ENCODE results near the gene TAOK3.
"Not testable (repeated sequence)": the region's sequence is repeated elsewhere in the genome, so short reads cannot be mapped to it uniquely, and the experiment has no call there.

TAOK3 gene

DNA sequence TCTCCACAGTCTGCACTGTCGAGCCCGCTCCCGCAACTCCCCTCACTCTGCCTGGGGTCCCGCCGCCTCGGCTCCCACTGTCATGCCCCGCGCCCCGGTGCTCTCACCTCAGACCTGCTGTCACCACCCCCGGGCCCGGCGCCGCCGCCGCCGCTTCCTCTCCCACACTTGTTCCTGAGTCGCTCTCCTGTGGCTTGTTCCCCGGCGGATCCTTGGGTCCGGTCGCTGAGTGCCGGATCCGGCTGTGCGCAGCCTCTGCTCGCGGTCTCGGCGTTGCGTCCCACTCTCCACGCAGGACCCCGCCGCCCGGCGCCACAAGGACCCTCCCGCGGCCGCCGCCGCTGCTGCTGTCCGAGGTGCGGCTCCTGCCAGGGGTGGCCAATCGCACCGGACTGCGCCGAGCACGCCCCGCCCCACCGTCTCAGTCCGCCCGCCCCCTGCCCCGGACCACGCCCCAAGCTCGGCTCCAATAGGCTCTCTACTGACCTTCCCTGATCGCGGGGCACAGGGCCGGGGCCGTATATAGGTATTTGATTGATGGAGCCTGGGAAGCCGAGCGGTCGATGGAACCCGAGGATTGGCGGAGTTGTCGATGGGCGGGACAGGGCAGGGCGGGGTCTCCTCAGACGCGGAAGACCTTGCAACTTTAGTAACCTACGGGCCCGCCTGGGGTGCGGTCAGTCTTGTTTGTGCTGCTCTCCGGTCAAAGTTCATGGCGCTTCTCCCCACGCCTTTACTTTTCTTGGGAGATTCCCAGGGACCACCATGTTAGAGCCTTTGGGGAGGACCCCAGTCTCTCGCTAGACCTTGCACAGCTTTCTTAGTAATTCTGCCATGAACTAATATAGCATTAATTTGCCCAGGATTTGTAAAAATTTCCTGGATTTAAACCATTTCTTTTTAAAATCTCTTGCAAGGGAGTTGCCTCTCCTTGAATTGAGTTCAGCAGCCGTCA, at the start of gene TAOK3:
TSS of gene TAOK3 (minus strand) at position 367 of the 955 bp plus-strand sequence. CDS start 117,340 bp downstream, outside the sequence.
- peak; percentile 99 for DNase-seq (ENCODE audit: low read depth, low spot score)

DNA sequence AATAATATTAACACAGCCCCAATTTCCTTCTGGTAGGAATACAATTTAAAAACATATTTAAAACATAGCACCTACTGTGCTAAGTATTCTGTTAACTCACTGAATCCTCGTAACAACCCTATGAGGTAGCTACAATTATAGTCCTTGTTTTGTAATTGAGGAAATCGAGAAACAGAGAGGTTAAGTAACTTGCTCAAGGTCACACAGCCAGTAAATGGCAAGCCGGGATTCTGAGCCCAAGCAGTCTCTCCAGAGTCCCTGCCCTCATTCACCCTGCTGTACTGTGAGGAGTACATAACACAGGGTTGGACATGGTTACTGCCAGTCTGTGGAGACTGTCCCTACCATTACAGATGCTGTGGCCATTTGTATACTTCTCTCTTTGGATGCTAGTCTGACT, 48.0 kb upstream of the TAOK3 start:
- DNase-seq (ENCODE audit: low read depth, low spot score), result no peak

DNA sequence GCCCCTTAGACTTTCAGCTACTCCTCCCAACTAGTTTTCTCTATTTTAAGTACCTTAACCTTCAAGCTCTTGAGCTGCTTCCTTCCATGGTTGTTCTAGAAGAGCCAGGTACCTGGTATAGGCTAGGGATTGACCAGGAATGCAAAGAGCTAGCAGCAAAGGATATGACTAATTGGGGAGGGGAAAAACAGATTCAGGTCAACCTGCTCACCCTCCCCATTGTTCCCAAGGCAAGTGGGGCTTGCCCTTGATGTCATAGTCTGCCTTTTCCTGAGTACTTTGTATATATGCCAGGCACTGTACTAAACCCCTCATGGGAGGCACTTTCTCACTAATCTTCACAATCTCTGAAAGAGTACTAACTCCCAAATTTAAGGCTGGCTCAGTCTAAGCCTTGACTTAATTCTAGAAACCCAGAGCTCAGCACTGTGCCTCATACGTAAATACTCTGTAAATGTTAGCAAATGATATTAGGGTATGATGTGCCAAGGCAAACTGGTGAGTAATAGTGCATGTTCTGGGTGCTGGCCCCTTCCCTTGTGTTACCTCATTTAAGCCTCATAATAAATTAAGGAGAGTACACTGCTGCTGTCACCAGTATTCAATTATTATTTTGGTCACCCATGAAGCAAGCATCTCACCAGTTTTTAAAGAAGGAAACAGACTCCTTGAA, 45.8 kb upstream of the TAOK3 start:
- no peak for DNase-seq (ENCODE audit: low read depth, low spot score)

DNA sequence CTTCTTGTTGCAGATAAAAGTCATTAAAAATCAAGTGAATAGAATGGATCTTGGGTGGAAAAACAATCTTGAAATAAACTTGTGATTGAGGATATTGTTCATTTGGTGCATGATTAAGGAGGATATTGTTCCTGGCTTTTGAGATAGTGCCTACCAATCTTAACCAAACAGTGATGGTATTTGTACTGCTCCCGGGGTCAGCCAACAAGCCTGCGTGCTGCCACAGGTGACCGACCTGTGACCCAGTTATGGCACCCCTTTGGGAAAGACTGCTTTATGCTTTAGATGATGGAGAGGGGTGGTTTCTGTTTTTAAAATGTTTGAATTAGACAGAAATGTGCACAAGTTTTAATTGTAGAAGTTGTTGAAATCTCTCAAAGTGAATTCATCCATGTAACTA, 45.2 kb upstream of the TAOK3 start:
- no peak for DNase-seq (ENCODE audit: low read depth, low spot score)

DNA sequence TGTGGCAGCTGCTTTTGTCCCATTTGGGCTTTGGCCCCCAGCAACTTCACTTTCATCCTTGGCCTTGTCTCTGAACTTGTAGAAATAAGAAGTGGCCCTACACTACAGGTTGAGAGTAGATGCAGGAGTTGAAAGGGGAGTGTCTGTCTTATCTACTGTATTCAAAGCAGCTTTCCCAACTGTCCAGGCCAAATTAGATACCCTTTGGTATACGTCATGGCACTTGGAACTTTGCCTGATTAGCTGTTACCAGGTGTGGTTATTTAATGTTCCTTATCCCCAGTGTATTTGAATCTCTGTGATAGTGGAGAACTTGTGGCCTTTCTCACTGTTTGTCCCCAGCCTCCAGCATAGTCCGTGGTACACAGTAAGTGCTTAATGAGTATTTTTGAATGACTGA, 37.1 kb upstream of the TAOK3 start:
- no peak for DNase-seq (ENCODE audit: low read depth, low spot score)

DNA sequence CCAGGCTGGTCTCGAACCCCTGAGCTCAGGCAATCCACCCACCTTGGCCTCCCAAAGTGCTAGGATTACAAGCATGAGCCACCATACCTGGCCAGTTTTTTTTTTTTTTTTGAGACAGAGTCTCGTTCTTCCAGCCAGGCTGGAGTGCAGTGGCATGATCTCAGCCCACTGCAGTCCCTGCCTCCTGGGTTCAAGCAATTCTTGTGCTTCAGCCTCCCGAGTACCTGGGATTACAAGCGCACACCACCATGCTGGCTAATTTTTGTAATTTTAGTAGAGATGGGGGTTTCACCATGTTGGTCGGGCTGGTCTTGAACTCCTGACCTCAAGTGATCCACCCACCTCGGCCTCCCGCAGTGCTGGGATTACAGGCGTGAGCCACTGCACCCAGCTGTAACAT, 35.5 kb upstream of the TAOK3 start:
- DNase-seq (ENCODE audit: low read depth, low spot score), result not testable (repeated sequence)

DNA sequence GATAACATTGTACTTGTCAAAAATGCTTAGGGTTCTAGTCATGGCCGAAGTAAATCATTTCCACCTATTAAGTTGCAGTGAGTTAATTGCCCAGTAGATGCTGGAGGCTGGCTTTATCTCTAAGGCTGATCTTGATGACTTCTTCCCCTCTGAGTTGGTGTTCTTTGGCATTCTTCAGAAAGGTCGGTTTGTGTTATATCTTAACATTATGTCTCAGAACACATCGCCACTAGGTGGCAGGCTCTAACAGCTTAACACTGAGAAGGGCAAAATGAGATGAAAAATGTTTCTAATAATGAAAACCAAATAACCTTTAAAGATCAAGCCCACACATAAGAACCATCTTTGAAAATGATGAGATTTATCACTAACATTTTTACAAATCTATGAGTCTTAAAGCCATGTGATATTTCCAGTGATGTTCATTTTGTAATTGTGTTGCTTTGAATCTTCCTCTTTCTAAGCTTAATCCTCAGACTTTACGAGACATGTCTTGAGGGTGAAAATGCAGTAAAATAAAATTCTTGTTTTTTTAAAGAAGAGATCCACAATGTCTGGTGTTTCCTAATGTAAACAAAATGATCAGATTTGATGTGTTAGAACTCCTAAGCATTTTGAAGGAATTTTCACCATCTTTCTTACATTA, 32.3 kb upstream of the TAOK3 start:
- DNase-seq (ENCODE audit: low read depth, low spot score), result peak; percentile 75

DNA sequence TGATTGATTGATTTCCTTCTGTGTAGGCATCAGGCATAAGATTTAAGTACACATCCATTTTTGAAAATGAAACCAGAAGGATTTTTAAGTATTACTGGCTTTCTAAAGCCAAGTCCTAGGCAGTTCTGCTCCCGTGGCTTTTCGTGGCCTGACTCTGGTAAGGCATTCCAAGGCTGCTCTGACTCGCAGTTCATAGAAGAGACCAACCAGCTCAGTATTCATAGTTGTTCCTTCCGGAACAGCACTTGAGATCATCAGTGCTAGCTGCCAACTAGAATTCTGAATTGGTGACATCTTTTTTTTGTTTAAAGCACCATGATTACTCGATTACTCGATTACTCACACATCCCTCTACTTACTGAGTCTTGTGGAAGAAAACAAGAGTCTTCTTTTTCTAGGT, 29.5 kb upstream of the TAOK3 start:
- peak; percentile 75 for DNase-seq (ENCODE audit: low read depth, low spot score)

DNA sequence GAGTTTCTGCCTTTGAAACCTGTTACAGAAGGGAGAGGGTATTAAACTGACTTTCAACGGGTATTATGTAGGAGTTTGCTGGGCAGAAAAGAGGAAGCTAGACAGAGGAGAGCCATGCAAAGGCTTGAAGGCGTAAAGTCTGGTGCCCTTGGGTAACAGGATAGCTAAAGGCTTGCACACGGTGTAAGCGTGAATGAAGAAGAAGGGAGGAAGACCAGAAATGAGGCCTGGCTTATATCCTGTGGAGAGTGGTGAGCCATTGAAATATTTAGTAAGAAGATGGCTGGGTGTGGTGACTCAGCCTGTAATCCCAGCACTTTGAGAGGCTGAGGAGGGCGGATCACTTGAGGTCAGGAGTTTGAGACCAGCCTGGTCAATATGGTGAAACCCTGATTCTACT, 26.2 kb upstream of the TAOK3 start:
- DNase-seq (ENCODE audit: low read depth, low spot score), result no peak

DNA sequence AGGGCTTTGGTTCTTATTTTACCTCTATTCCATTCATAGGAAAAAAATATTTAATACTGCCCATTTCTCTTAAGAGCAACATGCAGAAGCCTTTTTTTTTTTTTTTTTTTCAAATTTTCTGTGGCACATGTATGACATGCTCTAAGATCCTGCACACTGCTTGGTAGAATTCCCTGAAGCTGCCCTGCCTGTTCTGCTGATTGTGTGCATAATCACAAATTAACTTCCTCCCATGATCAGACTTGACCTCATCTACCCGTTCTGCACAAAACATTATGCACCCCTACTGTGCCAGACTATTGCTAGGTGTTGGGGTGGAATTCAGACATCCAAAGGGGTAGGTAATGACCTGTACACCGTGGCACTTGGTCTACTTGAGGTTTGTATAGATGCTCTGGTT, 25.8 kb upstream of the TAOK3 start:
- no peak for DNase-seq (ENCODE audit: low read depth, low spot score)

DNA sequence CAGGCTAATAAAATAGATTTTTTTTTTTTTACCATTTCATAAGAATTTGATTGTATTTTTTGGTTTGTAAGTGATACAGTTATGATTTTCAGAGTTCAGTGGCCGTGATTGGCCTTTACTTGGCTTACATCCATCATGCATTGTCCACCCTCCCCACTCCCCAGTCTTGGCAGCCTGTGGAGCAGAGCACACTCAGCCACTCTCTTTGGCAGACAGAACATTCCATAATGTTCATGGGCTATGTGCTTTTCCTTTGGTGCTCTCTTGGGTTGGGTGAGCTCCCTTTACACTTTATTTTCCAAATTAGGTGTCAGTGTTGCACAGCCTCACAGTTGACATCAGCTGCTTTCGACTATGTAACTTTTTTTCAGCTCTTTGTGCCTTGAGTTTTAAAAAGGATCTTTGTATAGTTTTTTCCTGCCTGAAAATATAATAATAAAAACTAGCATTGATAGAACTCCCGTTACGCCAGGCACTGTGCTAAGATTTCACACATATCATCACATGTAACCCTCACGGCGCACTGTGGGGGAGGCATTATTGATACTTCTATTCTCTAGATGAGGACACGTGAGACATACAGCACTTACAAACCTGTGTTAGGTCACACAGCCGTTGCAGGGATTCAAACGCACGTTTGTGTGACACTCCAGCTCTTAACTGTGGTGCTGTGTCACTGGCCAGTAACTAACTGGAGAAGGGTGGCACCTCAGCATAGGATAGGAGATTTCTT, 25.2 kb upstream of the TAOK3 start:
- peak; percentile 18 for DNase-seq (ENCODE audit: low read depth, low spot score)

DNA sequence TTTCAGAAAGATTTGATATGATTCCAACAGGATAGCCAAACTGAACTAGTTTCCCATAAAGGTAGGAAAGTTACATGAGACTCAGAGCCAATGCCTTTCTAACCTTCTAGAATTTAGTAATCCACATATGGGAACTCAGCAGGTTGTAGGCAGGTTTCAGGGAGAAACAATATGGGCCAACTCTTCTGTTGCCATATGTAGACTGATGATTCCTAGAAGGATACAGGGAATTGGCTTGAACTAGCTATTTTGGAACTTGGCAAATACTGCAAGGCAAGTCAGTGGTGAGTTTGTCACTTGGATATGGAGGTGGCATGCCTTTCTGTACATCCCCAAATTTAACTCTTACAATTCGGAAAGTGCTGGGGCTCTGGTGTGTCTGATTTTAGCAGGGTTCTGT, 19.1 kb upstream of the TAOK3 start:
- no peak for DNase-seq (ENCODE audit: low read depth, low spot score)

DNA sequence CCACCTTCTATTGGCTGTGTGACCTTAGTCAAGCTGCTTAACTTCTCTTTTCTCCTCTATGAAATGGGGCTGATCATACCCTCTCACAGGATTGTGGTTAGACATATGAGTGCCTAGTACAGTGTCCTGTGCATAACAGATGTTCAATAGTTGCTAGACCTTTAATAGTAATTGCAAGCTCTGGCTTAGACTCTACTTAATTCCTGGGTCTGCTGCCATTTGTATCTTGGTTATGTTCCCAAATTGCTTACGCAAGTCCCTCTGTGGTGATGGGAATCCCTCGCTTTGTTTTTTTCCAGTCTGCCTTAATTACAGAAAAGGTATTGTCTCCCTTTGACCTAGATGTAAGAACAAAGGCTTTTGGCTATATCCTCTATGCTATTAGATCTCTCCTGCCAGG, 18.7 kb upstream of the TAOK3 start:
- DNase-seq (ENCODE audit: low read depth, low spot score), result no peak

DNA sequence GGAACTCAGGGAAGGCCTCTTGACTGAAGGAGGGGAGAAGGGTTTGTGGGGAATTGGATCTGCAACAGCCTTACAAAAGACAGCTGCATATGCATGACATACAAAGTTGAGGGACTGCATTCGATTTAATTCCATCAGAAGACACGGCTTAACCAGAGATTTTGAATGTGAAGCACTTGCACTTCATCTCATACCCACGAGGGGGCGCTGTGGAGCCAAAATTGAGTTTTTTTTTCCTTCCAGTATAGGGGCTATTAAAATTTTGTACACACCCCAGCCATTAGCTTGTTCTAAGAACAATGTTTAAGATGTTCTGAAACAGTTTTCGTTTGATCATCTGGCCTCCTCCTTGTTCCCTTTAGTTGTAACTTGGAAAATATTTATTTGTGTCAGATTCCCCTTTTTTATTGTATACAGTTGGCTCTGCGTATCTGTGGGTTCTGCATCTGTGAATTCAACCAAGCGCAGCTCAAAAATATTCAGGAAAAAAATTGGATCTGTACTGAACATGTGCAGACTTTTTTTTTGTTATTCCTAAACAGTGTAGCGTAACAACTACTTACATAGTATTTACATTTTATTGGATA, 5.3 kb upstream of the TAOK3 start:
- peak; percentile 72 for DNase-seq (ENCODE audit: low read depth, low spot score)

DNA sequence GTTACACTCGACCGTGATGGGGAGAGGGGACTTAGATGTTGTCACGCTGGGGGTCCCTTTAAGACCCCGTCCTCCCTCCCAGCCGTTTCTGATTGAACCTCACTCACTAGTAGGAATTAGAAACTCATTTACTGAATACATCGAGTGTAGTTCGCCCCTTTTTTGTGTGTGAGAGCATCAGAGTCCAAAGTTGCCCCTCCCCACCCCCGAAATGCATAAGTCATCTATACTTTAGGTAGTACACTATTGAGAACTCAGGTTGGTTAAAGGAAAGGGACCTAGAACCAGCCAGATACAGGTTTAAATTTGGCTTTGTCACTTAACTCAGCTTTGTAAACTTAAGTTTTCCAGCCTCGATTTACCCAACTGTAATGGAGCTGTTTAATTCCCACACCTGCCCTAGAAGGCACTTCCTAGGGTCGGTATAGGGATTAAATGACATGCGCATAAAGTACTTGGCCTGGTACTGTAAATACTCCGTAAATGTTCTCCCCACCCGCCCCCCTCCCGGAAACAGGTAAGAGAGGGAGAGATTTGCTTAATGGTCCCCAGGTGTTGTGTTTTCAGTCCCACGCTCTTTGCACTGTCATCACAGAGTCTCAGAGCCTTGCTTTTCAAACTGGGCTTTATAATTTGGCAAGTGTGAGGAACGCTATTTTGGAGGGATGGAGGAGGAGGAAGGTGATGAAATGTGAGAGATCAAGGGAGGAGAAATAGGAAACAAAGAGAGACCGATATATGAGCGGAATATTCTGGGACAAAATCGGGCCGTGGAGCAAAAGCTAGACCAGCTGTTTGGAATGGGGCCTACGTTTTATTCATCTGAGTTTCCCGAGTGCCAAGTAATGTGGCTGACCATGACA, 4.5 kb upstream of the TAOK3 start:
- peak; percentile 9 for DNase-seq (ENCODE audit: low read depth, low spot score)

DNA sequence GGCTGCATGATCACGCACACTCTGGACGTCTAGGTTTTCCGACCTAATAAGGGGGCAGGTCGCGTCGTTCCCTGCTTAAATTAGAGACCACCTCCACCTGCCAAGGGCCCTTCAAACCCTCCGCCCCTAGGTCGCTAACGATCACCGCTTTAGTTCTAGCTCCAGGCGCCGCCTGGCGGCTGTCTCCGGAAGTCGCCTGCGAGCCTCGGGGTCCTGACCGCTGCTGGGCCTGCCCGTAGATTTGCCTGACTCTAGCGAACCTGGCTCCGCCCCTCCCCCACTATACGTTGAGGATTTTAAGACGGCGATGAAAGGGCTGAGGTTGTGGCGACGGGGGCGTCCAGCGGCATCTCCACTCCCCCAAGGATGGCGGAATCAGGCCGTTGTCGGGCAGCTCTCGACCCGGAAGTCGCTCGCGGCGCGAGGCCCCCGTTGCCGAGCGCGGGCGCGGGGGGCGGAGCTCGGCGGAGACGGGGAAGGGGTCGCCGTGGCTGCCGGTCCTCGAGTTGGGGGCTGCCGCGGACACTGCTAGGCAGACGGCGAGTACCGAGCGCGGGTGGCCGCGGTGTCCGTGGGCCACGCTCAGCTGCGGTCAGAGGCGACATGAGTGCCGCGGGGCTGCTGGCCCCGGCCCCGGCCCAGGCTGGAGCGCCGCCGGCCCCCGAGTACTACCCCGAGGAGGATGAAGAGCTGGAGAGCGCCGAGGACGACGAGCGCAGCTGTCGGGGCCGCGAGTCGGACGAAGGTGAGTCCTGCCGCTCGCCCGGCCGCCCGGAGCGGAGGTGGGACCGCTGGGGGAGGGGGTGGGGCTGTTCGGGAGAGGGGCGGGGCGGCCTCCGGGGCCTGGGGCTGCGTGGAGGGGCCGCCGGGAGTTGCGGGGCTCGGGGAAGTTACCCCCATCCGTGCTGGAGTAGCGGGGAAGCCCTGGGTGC, 3.6 kb upstream of the TAOK3 start, which contains the start of gene SUDS3:
TSS of gene SUDS3 (plus strand) at position 467 of the 932 bp plus-strand sequence. CDS start at position 604, 137 bp downstream.
- DNase-seq (ENCODE audit: low read depth, low spot score), result peak; percentile 91

DNA sequence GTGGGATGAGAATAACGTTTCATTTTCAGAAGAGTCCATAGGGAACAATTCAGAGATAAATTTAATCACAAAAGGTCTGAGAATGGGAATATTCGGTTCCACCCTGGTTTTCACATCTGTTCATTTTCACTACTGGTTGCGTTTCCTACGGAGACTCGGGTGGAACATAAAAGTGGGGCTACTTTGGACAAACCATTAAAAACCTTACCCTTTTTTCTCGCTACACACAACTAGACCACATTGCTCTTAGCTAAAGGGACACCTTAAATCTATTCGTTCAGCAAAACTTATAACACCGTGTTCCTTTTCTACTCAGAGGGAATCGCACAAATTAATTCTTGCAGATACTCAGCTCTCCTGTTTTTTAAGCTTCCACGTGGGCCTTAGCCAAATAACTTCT, 2.6 kb upstream of the TAOK3 start:
- DNase-seq (ENCODE audit: low read depth, low spot score), result no peak

DNA sequence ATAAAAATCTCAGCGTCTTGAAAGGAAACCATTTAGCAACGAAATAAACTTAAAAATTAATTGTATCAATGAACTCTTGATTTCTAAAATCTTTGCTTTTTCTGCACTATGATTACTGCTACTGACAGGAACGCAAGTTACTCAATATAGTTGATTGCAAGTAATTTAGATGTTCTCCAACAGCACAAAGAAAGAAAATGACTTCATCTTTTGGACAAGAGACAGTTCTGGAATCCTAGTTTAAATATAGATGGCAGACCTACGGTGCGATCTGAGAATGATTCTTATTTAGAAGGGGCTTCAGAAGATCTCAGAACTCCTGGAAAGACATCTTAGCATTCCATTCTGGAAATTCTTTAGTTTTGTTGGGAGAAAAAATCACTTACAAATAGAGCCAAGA, 2.2 kb upstream of the TAOK3 start:
- no peak for DNase-seq (ENCODE audit: low read depth, low spot score)

DNA sequence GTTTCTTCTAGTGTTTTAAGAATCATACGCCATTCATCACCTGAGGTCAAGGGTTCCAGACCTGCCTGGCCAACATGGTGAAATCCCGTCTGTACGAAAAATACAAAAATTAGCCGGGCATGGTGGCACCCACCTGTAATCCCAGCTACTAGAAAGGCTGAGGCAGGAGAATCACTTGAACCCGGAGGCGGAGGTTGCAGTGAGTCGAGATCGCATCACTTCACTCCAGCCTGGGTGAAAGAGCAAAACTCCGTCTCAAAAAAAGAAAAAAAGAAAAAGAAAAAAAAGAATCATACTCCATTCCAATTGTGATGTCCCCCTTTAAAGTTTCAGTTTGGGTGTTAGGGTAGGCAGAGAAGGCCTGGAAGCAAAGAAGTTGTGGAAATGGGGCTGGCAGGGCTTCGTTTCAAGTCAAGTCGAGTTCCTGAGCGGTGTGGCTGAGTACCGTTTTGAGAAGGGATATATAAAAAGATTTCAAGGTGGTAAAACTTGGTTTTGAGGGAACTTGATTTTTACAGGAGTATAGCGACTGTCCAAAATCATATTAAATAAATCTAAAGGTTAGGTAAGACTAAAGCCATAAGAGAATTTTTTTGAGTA, 1.5 kb upstream of the TAOK3 start:
- no peak for DNase-seq (ENCODE audit: low read depth, low spot score)
